ENCODE results near the gene FYB2. TPM values are rescaled to one million over a fixed set of nuclear protein-coding genes. Genes with fewer than 3 reads are reported as not detected.

The FYB2 gene
- polyA plus RNA-seq, 1 donor from 2014 or later = 0.69 TPM

GRCh38 chr1:56816909-56817308, 2.3 kb downstream of the FYB2 start (continued):
- no peak for TF ChIP-seq SMC3 (conservative IDR thresholded peaks at IDR 0.05; ENCODE audit: poor library complexity)

- Histone ChIP-seq H3K27ac (ENCODE audit: low read length) (no peak overlapping the region), H3K4me3 (ENCODE audit: low read length) (no peak overlapping the region), H3F3A (ENCODE audit: insufficient read depth, low read length, poor library complexity, severe bottlenecking) (no peaks in the 10 kb centered on the region), H3K9me3 (ENCODE audit: low read length) (no peaks in the 10 kb centered on the region), H3K27me3 (ENCODE audit: insufficient read depth, low read depth, low read length) (no peaks in the 10 kb centered on the region), H4K20me1 (ENCODE audit: insufficient read depth) (no peaks in the 10 kb centered on the region), H3K9ac (ENCODE audit: low read length) (no peak overlapping the region), H3K9me2 (ENCODE audit: insufficient read depth, low read length) (no peaks in the 10 kb centered on the region), H2AFZ (ENCODE audit: low read depth, low read length) (no peak overlapping the region), H3K79me2 (replicated peaks; ENCODE audit: insufficient read depth, low read length) (no peaks in the 10 kb centered on the region), H3K4me2 (ENCODE audit: low read length) (no peak overlapping the region), H3K36me3 (ENCODE audit: insufficient read depth, low read length) (no peaks in the 10 kb centered on the region)
- no peak for TF ChIP-seq REST (IDR thresholded peaks at IDR 0.05; ENCODE audit: borderline replicate concordance)
- TF ChIP-seq TAF1 (IDR thresholded peaks at IDR 0.05; ENCODE audit: low read depth) = no peak
- TF ChIP-seq RAD21 (conservative IDR thresholded peaks at IDR 0.05) = no peak
- TF ChIP-seq POLR2AphosphoS5 (IDR thresholded peaks at IDR 0.05) = no peak
- TF ChIP-seq SMC3 (conservative IDR thresholded peaks at IDR 0.05; ENCODE audit: poor library complexity) = no peak
- TF ChIP-seq MXI1 (conservative IDR thresholded peaks at IDR 0.05; ENCODE audit: poor library complexity, severe bottlenecking) = no peak
- no peak for TF ChIP-seq EP300 (conservative IDR thresholded peaks at IDR 0.05; ENCODE audit: poor library complexity, severe bottlenecking)
- no peak for TF ChIP-seq EZH2 (IDR thresholded peaks at IDR 0.05; ENCODE audit: borderline replicate concordance, insufficient read depth, low read length, poor library complexity, severe bottlenecking)
- no peak for TF ChIP-seq CTCF (IDR thresholded peaks at IDR 0.05; ENCODE audit: poor library complexity, severe bottlenecking)
These were observed 2.9 kb downstream of the FYB2 start for GRCh38 chr1:56816264-56816663.

- Histone ChIP-seq H3F3A (ENCODE audit: insufficient read depth, low read length, poor library complexity, severe bottlenecking) (no peaks in the 10 kb centered on the region), H3K79me2 (replicated peaks; ENCODE audit: insufficient read depth, low read length) (no peaks in the 10 kb centered on the region), H3K9ac (ENCODE audit: low read length) (no peak overlapping the region), H3K4me3 (ENCODE audit: low read length) (no peak overlapping the region), H3K9me3 (ENCODE audit: low read length) (no peaks in the 10 kb centered on the region), H3K27me3 (ENCODE audit: insufficient read depth, low read depth, low read length) (no peaks in the 10 kb centered on the region), H2AFZ (ENCODE audit: low read depth, low read length) (no peak overlapping the region), H3K4me2 (ENCODE audit: low read length) (no peak overlapping the region), H3K9me2 (ENCODE audit: insufficient read depth, low read length) (no peaks in the 10 kb centered on the region), H4K20me1 (ENCODE audit: insufficient read depth) (no peaks in the 10 kb centered on the region), H3K27ac (ENCODE audit: low read length) (no peak overlapping the region), H3K36me3 (ENCODE audit: insufficient read depth, low read length) (no peaks in the 10 kb centered on the region)
- TF ChIP-seq TAF1 (IDR thresholded peaks at IDR 0.05; ENCODE audit: low read depth) = no peak
- TF ChIP-seq EZH2 (IDR thresholded peaks at IDR 0.05; ENCODE audit: borderline replicate concordance, insufficient read depth, low read length, poor library complexity, severe bottlenecking) = no peak
- no peak for TF ChIP-seq REST (IDR thresholded peaks at IDR 0.05; ENCODE audit: borderline replicate concordance)
- TF ChIP-seq EP300 (conservative IDR thresholded peaks at IDR 0.05; ENCODE audit: poor library complexity, severe bottlenecking) = no peak
- no peak for TF ChIP-seq MXI1 (conservative IDR thresholded peaks at IDR 0.05; ENCODE audit: poor library complexity, severe bottlenecking)
- no peak for TF ChIP-seq POLR2AphosphoS5 (IDR thresholded peaks at IDR 0.05)
- TF ChIP-seq CTCF (IDR thresholded peaks at IDR 0.05; ENCODE audit: poor library complexity, severe bottlenecking) = no peak
- TF ChIP-seq SMC3 (conservative IDR thresholded peaks at IDR 0.05; ENCODE audit: poor library complexity) = no peak
- TF ChIP-seq RAD21 (conservative IDR thresholded peaks at IDR 0.05) = no peak
These were observed 5.0 kb downstream of the FYB2 start for GRCh38 chr1:56814205-56814604.

All from neural cell (in vitro differentiated cells).